Loucy (cell line): Measurements from ENCODE around the gene CYTH1.

Experiments used
- EZH2phosphoT487 ChIP-seq: fragments of 200-600 bp; IDR thresholded peaks from 2 replicates; pipeline ENCODE4 v1.6.1; 2018; ENCODE audit warnings: antibody characterized with exemption, mild to moderate bottlenecking, moderate library complexity, borderline replicate concordance
- TF ChIP-seq, protein P1 (sequence below): fragments of 200-600 bp; sonication (generic); conservative IDR thresholded peaks from 2 replicates; pipeline ENCODE4 v1.5.1; 2014; ENCODE audit warnings: mild to moderate bottlenecking, antibody characterized with exemption, low read length

DNA sequence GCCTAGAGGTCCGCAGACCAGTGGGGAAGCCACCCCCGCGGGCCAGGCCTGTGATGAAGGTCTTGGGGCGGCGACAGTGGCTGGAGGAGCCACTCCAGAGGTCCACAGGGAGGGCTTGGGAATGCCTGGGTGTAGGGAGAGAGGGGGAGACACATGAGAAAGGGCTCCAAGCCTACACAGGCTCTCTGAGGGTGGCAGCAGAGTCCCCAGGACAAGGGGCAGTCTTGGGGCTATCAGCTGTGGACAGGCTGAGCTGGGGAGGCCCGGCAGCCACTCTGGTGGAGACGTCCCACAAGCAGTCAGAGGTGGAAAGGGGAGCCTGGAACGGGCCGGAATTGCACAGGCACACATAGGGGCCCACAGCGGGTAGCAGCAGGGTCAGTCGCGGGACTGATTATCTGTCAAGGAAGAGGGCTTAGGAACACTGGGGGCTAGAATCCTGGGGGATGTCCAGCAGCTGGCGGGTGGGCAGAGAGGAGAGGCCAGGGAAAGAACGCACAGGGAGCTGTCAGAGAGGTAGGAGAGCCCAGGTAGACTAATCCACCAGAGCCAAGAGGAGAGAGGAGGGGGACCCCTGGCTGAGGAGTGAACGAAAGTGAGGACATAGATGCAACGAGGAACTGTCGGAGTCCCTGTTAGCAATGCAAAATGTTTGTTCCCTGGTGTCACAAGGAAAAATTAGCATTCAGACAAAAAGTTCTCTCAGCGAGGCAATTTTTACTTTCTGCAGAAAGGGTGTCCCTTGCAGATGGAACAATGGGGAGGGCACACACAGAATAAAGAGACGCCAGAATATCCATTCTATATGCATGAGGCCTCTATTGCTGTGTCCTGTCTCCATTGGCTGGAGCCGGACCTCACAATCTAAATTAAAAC is 111.0 kb downstream of the CYTH1 start:
- TF ChIP-seq, protein P1, sequence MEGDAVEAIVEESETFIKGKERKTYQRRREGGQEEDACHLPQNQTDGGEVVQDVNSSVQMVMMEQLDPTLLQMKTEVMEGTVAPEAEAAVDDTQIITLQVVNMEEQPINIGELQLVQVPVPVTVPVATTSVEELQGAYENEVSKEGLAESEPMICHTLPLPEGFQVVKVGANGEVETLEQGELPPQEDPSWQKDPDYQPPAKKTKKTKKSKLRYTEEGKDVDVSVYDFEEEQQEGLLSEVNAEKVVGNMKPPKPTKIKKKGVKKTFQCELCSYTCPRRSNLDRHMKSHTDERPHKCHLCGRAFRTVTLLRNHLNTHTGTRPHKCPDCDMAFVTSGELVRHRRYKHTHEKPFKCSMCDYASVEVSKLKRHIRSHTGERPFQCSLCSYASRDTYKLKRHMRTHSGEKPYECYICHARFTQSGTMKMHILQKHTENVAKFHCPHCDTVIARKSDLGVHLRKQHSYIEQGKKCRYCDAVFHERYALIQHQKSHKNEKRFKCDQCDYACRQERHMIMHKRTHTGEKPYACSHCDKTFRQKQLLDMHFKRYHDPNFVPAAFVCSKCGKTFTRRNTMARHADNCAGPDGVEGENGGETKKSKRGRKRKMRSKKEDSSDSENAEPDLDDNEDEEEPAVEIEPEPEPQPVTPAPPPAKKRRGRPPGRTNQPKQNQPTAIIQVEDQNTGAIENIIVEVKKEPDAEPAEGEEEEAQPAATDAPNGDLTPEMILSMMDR: no peak
- TF ChIP-seq EZH2phosphoT487: no peak
